Fibroblast of lung (primary cell): ENCODE data around the gene TYSND1.

Experiments
- EZH2 ChIP-seq: IDR thresholded peaks from 2 replicates; pipeline ENCODE4 v1.5.1; 2012; ENCODE audit warnings: low read length, control low read depth, mild to moderate bottlenecking; ENCODE audit errors: missing control alignments
- TF ChIP-seq, protein P1 (sequence below), 2 donors: IDR thresholded peaks in 1 of 2; conservative IDR thresholded peaks in 1 of 2; 1 replicate in 1 of 2; 2 replicates in 1 of 2; pipeline ENCODE4 v1.5.1; 2011 to 2012; ENCODE audit warnings: low read length in 2 of 2, control low read depth in 1 of 2, inconsistent platforms in 1 of 2, low read depth in 1 of 2, mild to moderate bottlenecking in 1 of 2

- TF ChIP-seq, protein P1, sequence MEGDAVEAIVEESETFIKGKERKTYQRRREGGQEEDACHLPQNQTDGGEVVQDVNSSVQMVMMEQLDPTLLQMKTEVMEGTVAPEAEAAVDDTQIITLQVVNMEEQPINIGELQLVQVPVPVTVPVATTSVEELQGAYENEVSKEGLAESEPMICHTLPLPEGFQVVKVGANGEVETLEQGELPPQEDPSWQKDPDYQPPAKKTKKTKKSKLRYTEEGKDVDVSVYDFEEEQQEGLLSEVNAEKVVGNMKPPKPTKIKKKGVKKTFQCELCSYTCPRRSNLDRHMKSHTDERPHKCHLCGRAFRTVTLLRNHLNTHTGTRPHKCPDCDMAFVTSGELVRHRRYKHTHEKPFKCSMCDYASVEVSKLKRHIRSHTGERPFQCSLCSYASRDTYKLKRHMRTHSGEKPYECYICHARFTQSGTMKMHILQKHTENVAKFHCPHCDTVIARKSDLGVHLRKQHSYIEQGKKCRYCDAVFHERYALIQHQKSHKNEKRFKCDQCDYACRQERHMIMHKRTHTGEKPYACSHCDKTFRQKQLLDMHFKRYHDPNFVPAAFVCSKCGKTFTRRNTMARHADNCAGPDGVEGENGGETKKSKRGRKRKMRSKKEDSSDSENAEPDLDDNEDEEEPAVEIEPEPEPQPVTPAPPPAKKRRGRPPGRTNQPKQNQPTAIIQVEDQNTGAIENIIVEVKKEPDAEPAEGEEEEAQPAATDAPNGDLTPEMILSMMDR (conservative IDR thresholded peaks at IDR 0.05 in 1 of 2, IDR thresholded peaks at IDR 0.05 in 1 of 2; ENCODE audit: low read depth in 1 of 2, low read length in 2 of 2) = no peak
- no peak for TF ChIP-seq EZH2
Measured at GRCh38 chr10:70183304-70183703, 36.8 kb upstream of the TYSND1 start.
